Liver (tissue), 5 donors: ENCODE measurements around the gene IQSEC2. TPM values are rescaled to one million over a fixed set of nuclear protein-coding genes. Genes with fewer than 3 reads are reported as not detected.

Source experiments
- polyA plus RNA-seq, 2 donors: library from polyadenylated mRNA; stranded (reverse) in 1 of 2; unstranded in 1 of 2; fragments of 200-250 nt in 1 of 2; fragments of >200 nt in 1 of 2; fragmentation: Nextera tagmentation in 1 of 2; extraction: Ambion mirVana in 1 of 2; gene quantifications; one replicate each; pipeline versions ENCODE4 v1.2.1 to v1.2.3, GENCODE V29; 2013 to 2015
- small RNA-seq: library from RNA; depleted of rRNA; stranded (forward); fragments of <200 nt; gene quantifications from one replicate; pipeline ENCODE3, GENCODE V24; 2014
- total RNA-seq, 2 donors: library from RNA; depleted of rRNA; stranded (reverse); fragments of >200 nt; gene quantifications; one replicate each; pipeline ENCODE4 v1.2.3, GENCODE V29; 2014
- donor health status: healthy.
- donor health status: healthy.
- donor health status: healthy.

The IQSEC2 gene
- total and polyA plus RNA-seq, 4 donors, result 0.40 to 2.1 (median 1.4) TPM

Small RNA genes within 50 kb of the gene (small RNA-seq; reads per million reads assigned to genes)
- not detected for gene RF00019

Other genes with a start within 250 kb of the IQSEC2 start
- under 1 TPM; 0.25 to 0.61 TPM for gene GPR173, start 232.8 kb downstream of the IQSEC2 start, total RNA-seq
- gene GPR173, start 232.8 kb downstream of the IQSEC2 start, polyA plus RNA-seq, result under 1 TPM in 1 of 2 donors, not detected in 1; 0.07 TPM
- gene TSPYL2, start 199.2 kb downstream of the IQSEC2 start, total RNA-seq, result 1 to 10 TPM; 2.5 to 8.0 TPM
- 1 to 10 TPM; 2.5 to 7.2 TPM for gene TSPYL2, start 199.2 kb downstream of the IQSEC2 start, polyA plus RNA-seq
- 10 to 100 TPM in 1 of 2 donors, 1 to 10 TPM in 1; 6.7 to 13.6 TPM for gene KANTR, start 187.4 kb downstream of the IQSEC2 start, total RNA-seq
- 1 to 10 TPM in 1 of 2 donors, under 1 TPM in 1; 0.44 to 2.7 TPM for gene KANTR, start 187.4 kb downstream of the IQSEC2 start, polyA plus RNA-seq
- 10 to 100 TPM; 39.2 to 74.7 TPM for gene KDM5C, start 56.4 kb downstream of the IQSEC2 start, total RNA-seq
- 10 to 100 TPM; 14.7 to 14.8 TPM for gene KDM5C, start 56.4 kb downstream of the IQSEC2 start, polyA plus RNA-seq
- gene SMC1A, start 141.1 kb upstream of the IQSEC2 start, total RNA-seq, result 10 to 100 TPM; 20.8 to 25.6 TPM
- gene SMC1A, start 141.1 kb upstream of the IQSEC2 start, polyA plus RNA-seq, result 10 to 100 TPM; 11.0 to 15.5 TPM
- gene RIBC1, start 141.3 kb upstream of the IQSEC2 start, total RNA-seq, result under 1 TPM; 0.14 to 0.25 TPM
- gene RIBC1, start 141.3 kb upstream of the IQSEC2 start, polyA plus RNA-seq, result under 1 TPM; 0.08 to 0.42 TPM
- 100 to 1,000 TPM in 1 of 2 donors, 10 to 100 TPM in 1; 32.4 to 175 TPM for gene HSD17B10, start 152.8 kb upstream of the IQSEC2 start, total RNA-seq
- gene HSD17B10, start 152.8 kb upstream of the IQSEC2 start, polyA plus RNA-seq, result 100 to 1,000 TPM; 228 to 233 TPM